Measurements from ENCODE around the gene OR51E1.

Gene OR51E1

GRCh38 chr11:4637662-4638047 is 6.1 kb upstream of the OR51E1 start:
- H3K9ac ChIP-seq (ENCODE audit: low read depth, low read length), result no peak overlapping the region
- H3K36me3 ChIP-seq (ENCODE audit: insufficient read depth, low read length), result no peaks in the 10 kb centered on the region
- no peaks in the 10 kb centered on the region; the same call in 1 of the 2 replicates for H3K4me1 ChIP-seq (ENCODE audit: insufficient read depth, low read length)
- H3K9me3 ChIP-seq (ENCODE audit: control insufficient read depth, insufficient read depth, low read length), result no peaks in the 10 kb centered on the region

- no peaks in the 10 kb centered on the region for H3K36me3 ChIP-seq (ENCODE audit: insufficient read depth, low read length)
- no peaks in the 10 kb centered on the region for H3K9me3 ChIP-seq (ENCODE audit: control insufficient read depth, insufficient read depth, low read length)
- H3K9ac ChIP-seq (ENCODE audit: low read depth, low read length), result no peak overlapping the region
- no peaks in the 10 kb centered on the region; the same call in 1 of the 2 replicates for H3K4me1 ChIP-seq (ENCODE audit: insufficient read depth, low read length)
Measured at GRCh38 chr11:4639931-4640330, 3.9 kb upstream of the OR51E1 start.

- Histone ChIP-seq H3K9ac (ENCODE audit: low read depth, low read length) (no peak overlapping the region), H3K36me3 (ENCODE audit: insufficient read depth, low read length) (no peaks in the 10 kb centered on the region), H3K4me1 (ENCODE audit: insufficient read depth, low read length) (no peaks in the 10 kb centered on the region; the same call in 1 of the 2 replicates), H3K9me3 (ENCODE audit: control insufficient read depth, insufficient read depth, low read length) (no peaks in the 10 kb centered on the region)
Measured at GRCh38 chr11:4641501-4641900, 2.3 kb upstream of the OR51E1 start.

GRCh38 chr11:4642043-4642442 is 1.7 kb upstream of the OR51E1 start:
- H3K9ac ChIP-seq (ENCODE audit: low read depth, low read length), result no peak overlapping the region
- H3K4me1 ChIP-seq (ENCODE audit: insufficient read depth, low read length), result no peaks in the 10 kb centered on the region; the same call in 1 of the 2 replicates

GRCh38 chr11:4643076-4643475 is 706 bp upstream of the OR51E1 start:
- Histone ChIP-seq H3K4me1 (ENCODE audit: insufficient read depth, low read length) (no peaks in the 10 kb centered on the region; the same call in 1 of the 2 replicates), H3K36me3 (ENCODE audit: insufficient read depth, low read length) (no peaks in the 10 kb centered on the region), H3K9me3 (ENCODE audit: control insufficient read depth, insufficient read depth, low read length) (no peaks in the 10 kb centered on the region), H3K9ac (ENCODE audit: low read depth, low read length) (no peak overlapping the region)

More at GRCh38 chr11:4642043-4642442, 1.7 kb upstream of the OR51E1 start:
- H3K36me3 ChIP-seq (ENCODE audit: insufficient read depth, low read length), result no peaks in the 10 kb centered on the region
- H3K9me3 ChIP-seq (ENCODE audit: control insufficient read depth, insufficient read depth, low read length), result no peaks in the 10 kb centered on the region

GRCh38 chr11:4644233-4644632 is 451 bp downstream of the OR51E1 start:
- H3K9me3 ChIP-seq (ENCODE audit: control insufficient read depth, insufficient read depth, low read length), result no peaks in the 10 kb centered on the region
- no peaks in the 10 kb centered on the region for H3K36me3 ChIP-seq (ENCODE audit: insufficient read depth, low read length)
- H3K9ac ChIP-seq (ENCODE audit: low read depth, low read length), result no peak overlapping the region
- no peaks in the 10 kb centered on the region; the same call in 1 of the 2 replicates for H3K4me1 ChIP-seq (ENCODE audit: insufficient read depth, low read length)

GRCh38 chr11:4645974-4646373 is 2.2 kb downstream of the OR51E1 start:
- no peaks in the 10 kb centered on the region; the same call in 1 of the 2 replicates for H3K4me1 ChIP-seq (ENCODE audit: insufficient read depth, low read length)
- H3K9ac ChIP-seq (ENCODE audit: low read depth, low read length), result no peak overlapping the region
- H3K36me3 ChIP-seq (ENCODE audit: insufficient read depth, low read length), result no peaks in the 10 kb centered on the region
- H3K9me3 ChIP-seq (ENCODE audit: control insufficient read depth, insufficient read depth, low read length), result no peaks in the 10 kb centered on the region

- Histone ChIP-seq H3K9ac (ENCODE audit: low read depth, low read length) (no peak overlapping the region), H3K9me3 (ENCODE audit: control insufficient read depth, insufficient read depth, low read length) (no peaks in the 10 kb centered on the region)
Measured at GRCh38 chr11:4647766-4648165, 4.0 kb downstream of the OR51E1 start.

GRCh38 chr11:4654635-4655369 is 11.0 kb downstream of the OR51E1 start:
- Histone ChIP-seq H3K4me1 (ENCODE audit: insufficient read depth, low read length) (no peaks in the 10 kb centered on the region), H3K9me3 (ENCODE audit: control insufficient read depth, insufficient read depth, low read length) (no peaks in the 10 kb centered on the region), H3K36me3 (ENCODE audit: insufficient read depth, low read length) (no peaks in the 10 kb centered on the region), H3K9ac (ENCODE audit: low read depth, low read length) (no peak overlapping the region)

More at GRCh38 chr11:4647766-4648165, 4.0 kb downstream of the OR51E1 start:
- Histone ChIP-seq H3K36me3 (ENCODE audit: insufficient read depth, low read length) (no peaks in the 10 kb centered on the region), H3K4me1 (ENCODE audit: insufficient read depth, low read length) (no peaks in the 10 kb centered on the region)

- Histone ChIP-seq H3K9me3 (ENCODE audit: control insufficient read depth, insufficient read depth, low read length) (no peaks in the 10 kb centered on the region), H3K36me3 (ENCODE audit: insufficient read depth, low read length) (no peaks in the 10 kb centered on the region), H3K9ac (ENCODE audit: low read depth, low read length) (no peak overlapping the region), H3K4me1 (ENCODE audit: insufficient read depth, low read length) (no peaks in the 10 kb centered on the region)
Measured at GRCh38 chr11:4658629-4659445, 15.1 kb downstream of the OR51E1 start.

- H3K9me3 ChIP-seq (ENCODE audit: control insufficient read depth, insufficient read depth, low read length), result no peaks in the 10 kb centered on the region
- H3K4me1 ChIP-seq (ENCODE audit: insufficient read depth, low read length), result no peaks in the 10 kb centered on the region
- H3K36me3 ChIP-seq (ENCODE audit: insufficient read depth, low read length), result no peaks in the 10 kb centered on the region
- no peak overlapping the region for H3K9ac ChIP-seq (ENCODE audit: low read depth, low read length)
Measured at GRCh38 chr11:4662876-4663275, 19.1 kb downstream of the OR51E1 start.

- Histone ChIP-seq H3K9me3 (ENCODE audit: control insufficient read depth, insufficient read depth, low read length) (no peaks in the 10 kb centered on the region), H3K9ac (ENCODE audit: low read depth, low read length) (no peak overlapping the region), H3K36me3 (ENCODE audit: insufficient read depth, low read length) (no peaks in the 10 kb centered on the region), H3K4me1 (ENCODE audit: insufficient read depth, low read length) (no peaks in the 10 kb centered on the region)
Measured at GRCh38 chr11:4664183-4664582, 20.4 kb downstream of the OR51E1 start.

- no peaks in the 10 kb centered on the region for H3K36me3 ChIP-seq (ENCODE audit: insufficient read depth, low read length)
- no peak overlapping the region for H3K9ac ChIP-seq (ENCODE audit: low read depth, low read length)
- no peaks in the 10 kb centered on the region for H3K9me3 ChIP-seq (ENCODE audit: control insufficient read depth, insufficient read depth, low read length)
- H3K4me1 ChIP-seq (ENCODE audit: insufficient read depth, low read length), result no peaks in the 10 kb centered on the region
Measured at GRCh38 chr11:4664786-4665185, 21.0 kb downstream of the OR51E1 start.

- Histone ChIP-seq H3K9me3 (ENCODE audit: control insufficient read depth, insufficient read depth, low read length) (no peaks in the 10 kb centered on the region), H3K36me3 (ENCODE audit: insufficient read depth, low read length) (no peaks in the 10 kb centered on the region), H3K4me1 (ENCODE audit: insufficient read depth, low read length) (no peaks in the 10 kb centered on the region), H3K9ac (ENCODE audit: low read depth, low read length) (no peak overlapping the region)
Measured at GRCh38 chr11:4665424-4665823, 21.6 kb downstream of the OR51E1 start.

GRCh38 chr11:4671741-4672140 is 28.0 kb downstream of the OR51E1 start:
- Histone ChIP-seq H3K36me3 (ENCODE audit: insufficient read depth, low read length) (no peaks in the 10 kb centered on the region), H3K4me1 (ENCODE audit: insufficient read depth, low read length) (no peaks in the 10 kb centered on the region), H3K9me3 (ENCODE audit: control insufficient read depth, insufficient read depth, low read length) (no peaks in the 10 kb centered on the region), H3K9ac (ENCODE audit: low read depth, low read length) (no peak overlapping the region)

Measured in ES-I3 (cell line).